HCT116 (cell line): ENCODE data around the gene MTMR6.

Experiments
- EZH2 ChIP-seq: fragments of 200-600 bp; sonication (generic); IDR thresholded peaks from 2 replicates; pipeline ENCODE4 v1.6.1; 2017; ENCODE audit warnings: antibody characterized with exemption, mixed run types
- EZH2phosphoT487 ChIP-seq: fragments of 200-600 bp; IDR thresholded peaks from 2 replicates; pipeline ENCODE4 v1.6.1; 2018; ENCODE audit warnings: antibody characterized with exemption, borderline replicate concordance
- POLR2A ChIP-seq: IDR thresholded peaks from 2 replicates; pipeline ENCODE4 v1.7.0; 2011; ENCODE audit warnings: borderline replicate concordance; ENCODE audit not compliant: insufficient read depth, insufficient read length; ENCODE audit errors: extremely low read depth
- POLR2AphosphoS5 ChIP-seq: IDR thresholded peaks from 2 replicates; pipeline ENCODE4 v1.6.1; 2011; ENCODE audit warnings: mild to moderate bottlenecking, low read depth, low read length, moderate library complexity
- RAD21 ChIP-seq: IDR thresholded peaks from 2 replicates; pipeline ENCODE4 v1.6.1; 2012; ENCODE audit warnings: low read depth, mild to moderate bottlenecking
- TF ChIP-seq, protein P1 (sequence below), 3 experiments: fragments of 200-600 bp in 1 of 3; sonication (generic) in 1 of 3; IDR thresholded peaks in 2 of 3; conservative IDR thresholded peaks in 1 of 3; 2 replicates each; pipeline ENCODE4 v1.5.1; 2012 to 2017; ENCODE audit warnings: low read depth in 2 of 3, low read length in 2 of 3, antibody characterized with exemption in 1 of 3, borderline replicate concordance in 1 of 3, control low read depth in 1 of 3, mild to moderate bottlenecking in 1 of 3, mixed read lengths in 1 of 3, mixed run types in 1 of 3, moderate library complexity in 1 of 3; ENCODE audit not compliant: insufficient read depth in 1 of 3

DNA sequence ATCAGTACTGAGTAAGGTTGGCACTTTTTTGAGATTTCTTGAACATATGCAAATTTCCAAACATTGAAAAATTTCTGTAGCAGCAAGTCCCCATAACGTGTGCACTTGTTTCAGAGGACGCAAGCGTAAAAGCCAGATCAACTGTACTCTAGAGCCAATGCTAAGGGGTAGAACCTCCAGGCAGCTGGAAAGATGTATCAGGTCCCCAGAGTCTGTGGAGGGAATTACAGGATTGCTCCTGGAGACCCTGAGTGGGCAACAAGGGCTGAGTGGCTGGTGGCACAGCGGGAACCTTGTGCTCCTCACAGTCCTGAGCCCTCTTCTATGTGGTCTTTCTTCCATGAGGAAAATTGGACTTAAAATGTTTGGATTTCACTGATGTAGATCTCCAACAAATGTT, 61.3 kb downstream of the MTMR6 start:
- TF ChIP-seq, protein P1, sequence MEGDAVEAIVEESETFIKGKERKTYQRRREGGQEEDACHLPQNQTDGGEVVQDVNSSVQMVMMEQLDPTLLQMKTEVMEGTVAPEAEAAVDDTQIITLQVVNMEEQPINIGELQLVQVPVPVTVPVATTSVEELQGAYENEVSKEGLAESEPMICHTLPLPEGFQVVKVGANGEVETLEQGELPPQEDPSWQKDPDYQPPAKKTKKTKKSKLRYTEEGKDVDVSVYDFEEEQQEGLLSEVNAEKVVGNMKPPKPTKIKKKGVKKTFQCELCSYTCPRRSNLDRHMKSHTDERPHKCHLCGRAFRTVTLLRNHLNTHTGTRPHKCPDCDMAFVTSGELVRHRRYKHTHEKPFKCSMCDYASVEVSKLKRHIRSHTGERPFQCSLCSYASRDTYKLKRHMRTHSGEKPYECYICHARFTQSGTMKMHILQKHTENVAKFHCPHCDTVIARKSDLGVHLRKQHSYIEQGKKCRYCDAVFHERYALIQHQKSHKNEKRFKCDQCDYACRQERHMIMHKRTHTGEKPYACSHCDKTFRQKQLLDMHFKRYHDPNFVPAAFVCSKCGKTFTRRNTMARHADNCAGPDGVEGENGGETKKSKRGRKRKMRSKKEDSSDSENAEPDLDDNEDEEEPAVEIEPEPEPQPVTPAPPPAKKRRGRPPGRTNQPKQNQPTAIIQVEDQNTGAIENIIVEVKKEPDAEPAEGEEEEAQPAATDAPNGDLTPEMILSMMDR (IDR thresholded peaks at IDR 0.05 in 2 of 3, conservative IDR thresholded peaks at IDR 0.05 in 1 of 3; ENCODE audit: borderline replicate concordance in 1 of 3, insufficient read depth in 1 of 3, low read depth in 2 of 3, low read length in 2 of 3) = no peak
- TF ChIP-seq POLR2A = no peak
- no peak for TF ChIP-seq RAD21
- TF ChIP-seq POLR2AphosphoS5 = no peak
- no peak for TF ChIP-seq EZH2phosphoT487
- no peak for TF ChIP-seq EZH2
